Measurements from ENCODE around the gene RAVER1. TPM values are rescaled to one million over a fixed set of nuclear protein-coding genes. Genes with fewer than 3 reads are reported as not detected.
"Not testable (repeated sequence)": the region's sequence is repeated elsewhere in the genome, so short reads cannot be mapped to it uniquely, and the experiment has no call there.

RAVER1 gene
- total RNA-seq, 2 donors from 2014 or later: 60.2 to 68.3 TPM

DNA sequence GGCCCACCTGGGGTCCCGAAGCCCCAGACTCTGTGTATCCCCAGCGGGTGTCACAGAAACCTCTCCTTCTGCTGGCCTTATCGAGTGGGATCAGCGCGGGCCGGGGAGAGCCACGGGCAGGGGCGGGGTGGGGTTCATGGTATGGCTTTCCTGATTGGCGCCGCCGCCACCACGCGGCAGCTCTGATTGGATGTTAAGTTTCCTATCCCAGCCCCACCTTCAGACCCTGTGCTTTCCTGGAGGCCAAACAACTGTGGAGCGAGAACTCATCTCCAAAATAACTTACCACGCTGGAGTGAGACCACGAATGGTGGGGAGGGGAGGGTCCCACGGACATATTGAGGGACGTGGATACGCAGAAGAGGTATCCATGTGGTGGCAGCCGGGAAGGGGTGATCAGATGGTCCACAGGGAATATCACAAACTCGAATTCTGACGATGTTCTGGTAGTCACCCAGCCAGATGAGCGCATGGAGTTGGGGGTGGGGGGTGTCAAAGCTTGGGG lies 44.6 kb downstream of the RAVER1 start:
- Mint-ChIP-seq H3K27me3 (ENCODE audit: low read depth) (peaks cover 55% of the 10 kb centered on the region), H3K4me3 (peak overlapping the region; percentile 83 to 91), H3K4me1 (ENCODE audit: low read depth) (peaks cover 76% of the 10 kb centered on the region), H3K9me3 (no peaks in the 10 kb centered on the region), H3K27ac (no peak overlapping the region), H3K36me3 (ENCODE audit: insufficient read depth in 2 of 2) (peaks cover 0 to 8% of the 10 kb centered on the region in 2 donors)
- DNase-seq (peak; percentile 56 to 63), ATAC-seq (replicated peaks in 1 of 2) (peak; percentile 18 to 20)

DNA sequence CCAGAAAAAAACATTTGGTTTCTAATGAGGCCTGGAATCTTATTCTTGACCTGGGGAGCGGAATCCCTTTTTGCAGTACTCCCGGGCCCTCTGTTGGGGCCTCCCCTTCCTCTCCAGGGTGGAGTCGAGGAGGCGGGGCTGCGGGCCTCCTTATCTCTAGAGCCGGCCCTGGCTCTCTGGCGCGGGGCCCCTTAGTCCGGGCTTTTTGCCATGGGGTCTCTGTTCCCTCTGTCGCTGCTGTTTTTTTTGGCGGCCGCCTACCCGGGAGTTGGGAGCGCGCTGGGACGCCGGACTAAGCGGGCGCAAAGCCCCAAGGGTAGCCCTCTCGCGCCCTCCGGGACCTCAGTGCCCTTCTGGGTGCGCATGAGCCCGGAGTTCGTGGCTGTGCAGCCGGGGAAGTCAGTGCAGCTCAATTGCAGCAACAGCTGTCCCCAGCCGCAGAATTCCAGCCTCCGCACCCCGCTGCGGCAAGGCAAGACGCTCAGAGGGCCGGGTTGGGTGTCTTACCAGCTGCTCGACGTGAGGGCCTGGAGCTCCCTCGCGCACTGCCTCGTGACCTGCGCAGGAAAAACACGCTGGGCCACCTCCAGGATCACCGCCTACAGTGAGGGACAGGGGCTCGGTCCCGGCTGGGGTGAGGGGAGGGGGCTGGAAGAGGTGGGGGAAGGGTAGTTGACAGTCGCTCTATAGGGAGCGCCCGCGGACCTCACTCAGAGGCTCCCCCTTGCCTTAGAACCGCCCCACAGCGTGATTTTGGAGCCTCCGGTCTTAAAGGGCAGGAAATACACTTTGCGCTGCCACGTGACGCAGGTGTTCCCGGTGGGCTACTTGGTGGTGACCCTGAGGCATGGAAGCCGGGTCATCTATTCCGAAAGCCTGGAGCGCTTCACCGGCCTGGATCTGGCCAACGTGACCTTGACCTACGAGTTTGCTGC lies 46.3 kb downstream of the RAVER1 start, which contains the start of gene ICAM4:
Gene ICAM4 (plus strand): TSS at position 153 of the 935 bp plus-strand sequence. CDS start 58 bp downstream, at position 211.
- Mint-ChIP-seq H3K27ac (no peak within 1 kb of the TSS), H3K4me3 (peak within 1 kb of the TSS; percentile 52 to 71), H3K4me1 (ENCODE audit: low read depth) (peaks cover 61% of the 10 kb centered on the region), H3K9me3 (no peaks in the 10 kb centered on the region), H3K27me3 (ENCODE audit: low read depth) (peaks cover 38% of the 10 kb centered on the region), H3K36me3 (ENCODE audit: insufficient read depth in 2 of 2) (peaks cover 0 to 11% of the 10 kb centered on the region in 2 donors)
- DNase-seq (peak; percentile 42 to 47), ATAC-seq (replicated peaks in 1 of 2) (no peak)

DNA sequence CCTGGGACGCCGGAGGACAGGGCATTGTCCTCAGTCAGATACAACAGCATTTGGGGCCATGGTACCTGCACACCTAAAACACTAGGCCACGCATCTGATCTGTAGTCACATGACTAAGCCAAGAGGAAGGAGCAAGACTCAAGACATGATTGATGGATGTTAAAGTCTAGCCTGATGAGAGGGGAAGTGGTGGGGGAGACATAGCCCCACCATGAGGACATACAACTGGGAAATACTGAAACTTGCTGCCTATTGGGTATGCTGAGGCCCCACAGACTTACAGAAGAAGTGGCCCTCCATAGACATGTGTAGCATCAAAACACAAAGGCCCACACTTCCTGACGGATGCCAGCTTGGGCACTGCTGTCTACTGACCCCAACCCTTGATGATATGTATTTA lies 47.9 kb downstream of the RAVER1 start:
- Mint-ChIP-seq H3K9me3 (no peaks in the 10 kb centered on the region), H3K36me3 (ENCODE audit: insufficient read depth in 2 of 2) (peaks cover 0 to 15% of the 10 kb centered on the region in 2 donors), H3K4me1 (ENCODE audit: low read depth) (peaks cover 45% of the 10 kb centered on the region), H3K27ac (no peak overlapping the region), H3K27me3 (ENCODE audit: low read depth) (peaks cover 21% of the 10 kb centered on the region), H3K4me3 (no peak overlapping the region)
- ATAC-seq (replicated peaks in 1 of 2) (no peak), DNase-seq (no peak)

DNA sequence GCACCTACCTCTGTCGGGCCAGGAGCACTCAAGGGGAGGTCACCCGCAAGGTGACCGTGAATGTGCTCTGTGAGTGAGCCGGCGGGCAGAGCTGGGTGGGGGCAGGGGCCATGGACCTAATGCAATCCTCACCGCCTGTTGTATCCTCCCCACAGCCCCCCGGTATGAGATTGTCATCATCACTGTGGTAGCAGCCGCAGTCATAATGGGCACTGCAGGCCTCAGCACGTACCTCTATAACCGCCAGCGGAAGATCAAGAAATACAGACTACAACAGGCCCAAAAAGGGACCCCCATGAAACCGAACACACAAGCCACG lies 48.4 kb downstream of the RAVER1 start:
- no peak overlapping the region for H3K4me3 Mint-ChIP-seq
- H3K27ac Mint-ChIP-seq: no peak overlapping the region
- peaks cover 17% of the 10 kb centered on the region for H3K27me3 Mint-ChIP-seq (ENCODE audit: low read depth)
- DNase-seq (no peak), ATAC-seq (replicated peaks in 1 of 2) (no peak)
- peaks cover 43% of the 10 kb centered on the region for H3K4me1 Mint-ChIP-seq (ENCODE audit: low read depth)
- H3K36me3 Mint-ChIP-seq (ENCODE audit: insufficient read depth in 2 of 2): peaks cover 1 to 16% of the 10 kb centered on the region in 2 donors
- no peaks in the 10 kb centered on the region for H3K9me3 Mint-ChIP-seq

DNA sequence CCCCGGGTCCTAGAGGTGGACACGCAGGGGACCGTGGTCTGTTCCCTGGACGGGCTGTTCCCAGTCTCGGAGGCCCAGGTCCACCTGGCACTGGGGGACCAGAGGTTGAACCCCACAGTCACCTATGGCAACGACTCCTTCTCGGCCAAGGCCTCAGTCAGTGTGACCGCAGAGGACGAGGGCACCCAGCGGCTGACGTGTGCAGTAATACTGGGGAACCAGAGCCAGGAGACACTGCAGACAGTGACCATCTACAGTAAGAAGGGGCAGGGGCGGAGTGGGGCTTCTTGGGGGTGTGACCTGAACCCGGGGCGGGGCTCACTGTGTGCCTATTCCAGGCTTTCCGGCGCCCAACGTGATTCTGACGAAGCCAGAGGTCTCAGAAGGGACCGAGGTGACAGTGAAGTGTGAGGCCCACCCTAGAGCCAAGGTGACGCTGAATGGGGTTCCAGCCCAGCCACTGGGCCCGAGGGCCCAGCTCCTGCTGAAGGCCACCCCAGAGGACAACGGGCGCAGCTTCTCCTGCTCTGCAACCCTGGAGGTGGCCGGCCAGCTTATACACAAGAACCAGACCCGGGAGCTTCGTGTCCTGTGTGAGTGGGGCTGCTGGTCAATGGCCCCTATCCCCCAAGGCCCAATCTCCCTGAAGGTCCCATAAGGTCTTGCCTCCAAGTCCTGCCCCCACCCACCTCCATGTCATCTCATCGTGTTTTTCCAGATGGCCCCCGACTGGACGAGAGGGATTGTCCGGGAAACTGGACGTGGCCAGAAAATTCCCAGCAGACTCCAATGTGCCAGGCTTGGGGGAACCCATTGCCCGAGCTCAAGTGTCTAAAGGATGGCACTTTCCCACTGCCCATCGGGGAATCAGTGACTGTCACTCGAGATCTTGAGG lies 49.0 kb downstream of the RAVER1 start:
- Mint-ChIP-seq H3K36me3 (ENCODE audit: insufficient read depth in 2 of 2) (peaks cover 3 to 20% of the 10 kb centered on the region in 2 donors), H3K27me3 (ENCODE audit: low read depth) (peaks cover 16% of the 10 kb centered on the region), H3K4me1 (ENCODE audit: low read depth) (peaks cover 44% of the 10 kb centered on the region), H3K27ac (no peak overlapping the region), H3K4me3 (no peak overlapping the region), H3K9me3 (no peaks in the 10 kb centered on the region)
- no peak for ATAC-seq (replicated peaks in 1 of 2)
- DNase-seq: no peak

DNA sequence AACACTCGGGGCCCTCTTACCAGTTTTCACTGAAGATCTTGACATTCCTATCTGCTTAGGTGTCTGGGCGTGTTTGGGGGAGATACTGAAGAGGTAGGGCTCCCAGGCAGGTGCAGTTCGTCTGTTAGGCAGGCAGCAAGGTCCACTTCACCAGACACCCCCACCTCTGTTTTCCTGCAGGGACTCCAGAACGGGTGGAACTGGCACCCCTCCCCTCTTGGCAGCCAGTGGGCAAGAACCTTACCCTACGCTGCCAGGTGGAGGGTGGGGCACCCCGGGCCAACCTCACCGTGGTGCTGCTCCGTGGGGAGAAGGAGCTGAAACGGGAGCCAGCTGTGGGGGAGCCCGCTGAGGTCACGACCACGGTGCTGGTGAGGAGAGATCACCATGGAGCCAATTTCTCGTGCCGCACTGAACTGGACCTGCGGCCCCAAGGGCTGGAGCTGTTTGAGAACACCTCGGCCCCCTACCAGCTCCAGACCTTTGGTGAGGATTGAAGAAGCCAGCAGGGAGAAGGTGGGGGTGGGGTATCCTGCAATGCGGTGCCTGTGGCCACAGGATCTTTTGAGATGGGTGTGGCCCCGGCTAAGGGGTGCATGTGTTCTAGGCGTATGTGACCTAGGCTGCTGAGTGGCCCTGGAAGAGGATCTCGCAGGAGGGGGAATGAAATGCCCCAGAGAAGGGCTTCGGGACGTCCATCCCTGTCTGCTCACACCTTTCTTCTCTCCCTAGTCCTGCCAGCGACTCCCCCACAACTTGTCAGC lies 49.8 kb downstream of the RAVER1 start:
- Mint-ChIP-seq H3K27ac (no peak overlapping the region), H3K36me3 (ENCODE audit: insufficient read depth in 2 of 2) (peaks cover 6 to 18% of the 10 kb centered on the region in 2 donors), H3K9me3 (no peaks in the 10 kb centered on the region), H3K4me1 (ENCODE audit: low read depth) (peaks cover 40% of the 10 kb centered on the region), H3K27me3 (ENCODE audit: low read depth) (peaks cover 10% of the 10 kb centered on the region), H3K4me3 (no peak overlapping the region)
- DNase-seq (no peak), ATAC-seq (replicated peaks in 1 of 2) (no peak)

DNA sequence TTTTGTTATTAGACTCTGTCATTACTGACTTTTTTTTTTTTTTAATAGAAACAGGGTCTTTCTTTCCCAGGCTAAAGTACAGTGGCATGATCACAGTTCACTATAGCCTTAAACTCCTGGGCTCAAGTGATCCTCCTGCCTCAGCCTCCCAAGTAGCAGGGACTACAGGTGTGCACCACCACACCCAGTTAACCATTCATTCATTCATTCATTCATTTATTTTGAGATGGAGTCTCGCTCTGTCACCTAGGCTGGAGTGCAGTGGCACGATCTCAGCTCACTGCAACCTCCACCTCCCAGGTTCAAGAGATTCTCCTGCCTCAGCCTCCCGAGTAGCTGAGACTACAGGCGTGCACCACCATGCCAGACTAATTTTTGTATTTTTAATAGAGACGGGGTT lies 51.3 kb downstream of the RAVER1 start:
- H3K36me3 Mint-ChIP-seq (ENCODE audit: insufficient read depth in 2 of 2): peaks cover 9 to 22% of the 10 kb centered on the region in 2 donors
- peaks cover 40% of the 10 kb centered on the region for H3K4me1 Mint-ChIP-seq (ENCODE audit: low read depth)
- H3K27ac Mint-ChIP-seq; ATAC-seq (replicated peaks in 1 of 2); H3K9me3 Mint-ChIP-seq; H3K4me3 Mint-ChIP-seq; H3K27me3 Mint-ChIP-seq (ENCODE audit: low read depth); DNase-seq: not testable (repeated sequence)

DNA sequence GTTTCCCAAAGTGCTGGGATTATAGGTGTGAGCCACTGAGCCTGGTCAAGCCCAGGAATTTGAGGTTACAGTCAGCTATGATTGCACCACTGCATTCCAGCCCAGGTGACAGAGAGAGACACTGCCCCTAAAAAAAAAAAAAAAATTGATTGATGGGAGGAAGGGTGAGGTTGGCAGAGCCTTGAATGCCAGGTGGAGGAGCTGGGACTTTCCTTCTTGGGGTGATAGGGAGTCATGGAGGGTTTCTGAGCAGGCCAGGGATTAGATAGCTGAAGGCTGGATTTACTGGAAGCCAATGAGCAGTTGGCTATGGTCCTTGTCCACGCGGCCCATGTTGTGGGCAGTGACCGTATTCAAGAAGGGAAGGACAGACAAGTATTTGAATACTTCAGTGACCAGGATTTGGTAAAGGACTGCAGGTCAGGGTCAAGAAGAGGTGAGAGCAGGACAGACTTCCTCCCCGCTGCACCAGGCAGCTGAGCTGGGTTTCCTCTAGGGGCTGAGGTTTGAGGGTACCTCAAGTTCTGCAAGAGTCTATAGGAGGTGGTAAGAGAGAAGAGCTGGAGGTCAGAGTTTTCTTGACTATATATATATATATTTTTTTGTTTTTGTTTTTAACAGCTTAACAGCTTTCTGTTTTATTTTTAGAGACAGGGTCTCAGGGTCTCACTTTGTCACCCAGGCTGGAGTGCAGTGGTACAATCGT lies 53.4 kb downstream of the RAVER1 start:
- no peak for DNase-seq
- Mint-ChIP-seq H3K4me1 (ENCODE audit: low read depth) (peaks cover 28% of the 10 kb centered on the region), H3K27me3 (ENCODE audit: low read depth) (no peaks in the 10 kb centered on the region), H3K27ac (peak overlapping the region; percentile 9), H3K36me3 (ENCODE audit: insufficient read depth in 2 of 2) (peaks cover 9 to 18% of the 10 kb centered on the region in 2 donors), H3K9me3 (no peaks in the 10 kb centered on the region), H3K4me3 (no peak overlapping the region)
- ATAC-seq (replicated peaks in 1 of 2): no peak

DNA sequence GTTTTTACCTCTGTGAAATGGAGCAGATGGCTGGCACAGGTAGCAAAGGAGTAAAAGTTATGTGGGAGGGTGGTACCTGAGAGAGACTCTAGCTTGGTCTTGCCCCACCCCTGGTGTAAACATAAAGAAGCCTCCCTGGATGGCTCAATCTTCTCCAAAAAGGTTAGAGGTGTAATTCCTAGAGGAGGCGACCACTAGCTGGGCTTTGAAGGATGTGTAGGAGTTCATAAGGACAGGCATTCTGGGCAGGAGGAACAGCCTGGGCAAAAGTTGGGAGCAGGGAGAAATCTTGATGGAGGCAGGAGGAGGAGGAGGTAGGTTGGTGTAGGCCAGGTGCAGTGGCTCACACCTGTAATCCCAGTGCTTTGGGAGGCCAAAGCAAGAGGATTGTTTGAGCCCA lies 54.4 kb downstream of the RAVER1 start:
- no peaks in the 10 kb centered on the region for H3K27me3 Mint-ChIP-seq (ENCODE audit: low read depth)
- peaks cover 31% of the 10 kb centered on the region for H3K4me1 Mint-ChIP-seq (ENCODE audit: low read depth)
- DNase-seq: no peak
- no peaks in the 10 kb centered on the region for H3K9me3 Mint-ChIP-seq
- no peak for ATAC-seq (replicated peaks in 1 of 2)
- no peak overlapping the region for H3K4me3 Mint-ChIP-seq
- peak overlapping the region; percentile 13 for H3K27ac Mint-ChIP-seq
- H3K36me3 Mint-ChIP-seq (ENCODE audit: insufficient read depth in 2 of 2): peaks cover 14 to 18% of the 10 kb centered on the region in 2 donors

DNA sequence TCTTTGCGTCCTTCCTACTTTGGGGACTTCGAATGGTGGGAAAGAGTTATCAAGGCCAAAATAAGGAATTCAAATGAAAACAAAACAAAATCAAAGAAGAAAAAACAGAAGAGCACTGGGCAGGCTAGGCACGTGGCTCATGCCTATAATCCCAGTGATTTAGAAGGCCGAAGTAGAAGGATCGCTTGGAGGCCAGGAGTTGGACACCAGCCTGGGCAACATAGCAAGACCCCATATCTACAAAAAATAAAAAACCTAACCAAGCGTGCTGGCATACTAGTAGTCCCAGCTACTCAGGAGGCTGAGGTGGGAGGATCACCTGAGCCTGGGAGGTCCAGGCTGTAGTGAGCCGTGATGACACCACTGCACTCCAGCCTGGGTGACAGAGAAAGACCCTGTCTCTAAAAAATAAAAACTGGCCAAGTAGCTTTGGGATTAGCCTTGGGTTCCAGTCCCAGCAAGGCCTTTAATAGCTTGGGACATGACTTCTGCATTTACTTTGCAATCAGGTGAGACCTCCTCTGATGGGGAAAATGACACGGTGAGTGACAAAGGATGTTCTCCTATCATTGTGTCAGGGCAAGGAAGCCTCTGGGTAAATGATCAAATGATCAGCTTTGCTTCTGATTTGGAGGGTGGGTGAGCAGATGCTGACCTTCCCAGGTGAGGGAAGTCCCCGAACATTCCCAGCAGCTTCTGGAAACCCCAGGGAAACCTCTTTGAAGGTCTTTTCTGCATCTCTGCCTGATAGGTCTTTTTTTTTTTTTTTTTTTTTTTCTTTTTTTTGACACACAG lies 55.3 kb downstream of the RAVER1 start:
- ATAC-seq (replicated peaks in 1 of 2) (no peak), DNase-seq (no peak)
- Mint-ChIP-seq H3K36me3 (ENCODE audit: insufficient read depth in 2 of 2) (peaks cover 15 to 17% of the 10 kb centered on the region in 2 donors), H3K9me3 (no peaks in the 10 kb centered on the region), H3K27ac (peak overlapping the region; percentile 51), H3K4me1 (ENCODE audit: low read depth) (peaks cover 34% of the 10 kb centered on the region), H3K27me3 (ENCODE audit: low read depth) (no peaks in the 10 kb centered on the region), H3K4me3 (no peak overlapping the region)

DNA sequence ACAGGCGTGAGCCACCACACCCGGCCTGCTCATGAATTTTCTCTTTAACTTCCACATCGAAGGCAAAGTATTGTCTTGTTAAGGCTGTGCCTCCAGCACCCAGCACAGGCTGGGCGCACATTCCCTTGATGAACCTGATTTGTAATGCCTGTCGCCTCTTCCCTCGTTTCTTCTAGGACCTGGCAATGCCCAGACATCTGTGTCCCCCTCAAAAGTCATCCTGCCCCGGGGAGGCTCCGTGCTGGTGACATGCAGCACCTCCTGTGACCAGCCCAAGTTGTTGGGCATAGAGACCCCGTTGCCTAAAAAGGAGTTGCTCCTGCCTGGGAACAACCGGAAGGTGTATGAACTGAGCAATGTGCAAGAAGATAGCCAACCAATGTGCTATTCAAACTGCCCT lies 58.7 kb downstream of the RAVER1 start:
- peaks cover 55% of the 10 kb centered on the region for H3K4me1 Mint-ChIP-seq (ENCODE audit: low read depth)
- no peaks in the 10 kb centered on the region for H3K27me3 Mint-ChIP-seq (ENCODE audit: low read depth)
- peak overlapping the region; percentile 79 for H3K27ac Mint-ChIP-seq
- H3K9me3 Mint-ChIP-seq: no peaks in the 10 kb centered on the region
- peaks cover 5 to 12% of the 10 kb centered on the region in 2 donors for H3K36me3 Mint-ChIP-seq (ENCODE audit: insufficient read depth in 2 of 2)
- DNase-seq: no peak
- no peak for ATAC-seq (replicated peaks in 1 of 2)
- H3K4me3 Mint-ChIP-seq: no peak overlapping the region

All from activated T-cell treated with anti-CD3 and anti-CD28 coated beads, Interleukin-2, amount 50 U/mL, for 72 hours (primary cell).